ENCODE results near the gene LEMD3. TPM values are rescaled to one million over a fixed set of nuclear protein-coding genes. Genes with fewer than 3 reads are reported as not detected.

LEMD3 gene
- polyA plus RNA-seq, 1 of the 3 experiments (the other 2 are of a cell fraction), result 4.4 TPM

DNA sequence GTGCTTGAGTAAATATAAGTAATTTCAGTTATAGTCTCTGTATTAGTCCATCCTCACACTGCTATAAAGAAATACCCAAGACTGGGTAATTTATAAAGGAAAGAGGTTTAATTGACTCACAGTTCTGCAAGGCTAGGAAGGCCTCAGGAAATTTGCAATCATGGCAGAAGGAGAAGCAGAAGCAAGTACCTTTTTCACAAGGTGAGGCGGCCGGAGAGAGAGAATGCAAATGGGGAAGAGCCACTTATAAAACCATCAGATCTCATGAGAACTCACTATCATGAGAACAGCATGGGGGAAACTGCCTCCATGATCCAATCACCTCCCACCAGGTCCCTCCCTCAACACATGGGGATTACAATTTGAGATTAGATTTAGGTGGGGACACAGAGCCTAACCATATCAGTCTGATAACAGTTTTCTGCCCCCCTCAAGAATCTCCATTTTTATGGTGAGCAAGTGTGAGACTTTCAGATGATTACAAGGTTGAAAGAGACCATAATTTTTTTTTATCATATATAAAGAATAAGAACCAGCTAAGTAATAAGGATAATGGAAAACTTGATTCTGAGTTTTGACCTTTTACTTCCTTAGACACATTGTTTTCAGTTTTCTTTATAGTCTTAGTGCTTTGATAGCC lies 35.6 kb downstream of the LEMD3 start:
- H3K79me2 ChIP-seq (ENCODE audit: insufficient read depth), result peaks cover 72% of the 10 kb centered on the region

More for the DNA sequence above, 35.6 kb downstream of the LEMD3 start:
- Histone ChIP-seq H3K27ac (ENCODE audit: low read depth in 2 of 2, low read length in 1 of 2) (no peak overlapping the region), H3K36me3 (replicated peaks in 1 of 2; ENCODE audit: control insufficient read depth in 1 of 2, insufficient read depth in 2 of 2, low read length in 1 of 2) (no peaks in the 10 kb centered on the region), H2AFZ (ENCODE audit: low read depth) (no peak overlapping the region), H3K27me3 (ENCODE audit: insufficient read depth) (no peaks in the 10 kb centered on the region), H3K4me2 (no peak overlapping the region), H3K9me2 (no peaks in the 10 kb centered on the region), H3K9me3 (no peaks in the 10 kb centered on the region), H3K9ac (no peak overlapping the region), H3K4me1 (ENCODE audit: control insufficient read depth in 1 of 2, insufficient read depth in 2 of 2, low read depth in 1 of 2, low read length in 1 of 2) (peaks cover 0 to 3% of the 10 kb centered on the region in 2 experiments; a peak in 3 of 4 replicates), H3F3A (replicated peaks; ENCODE audit: insufficient read depth) (no peaks in the 10 kb centered on the region), H4K20me1 (ENCODE audit: insufficient read depth) (no peaks in the 10 kb centered on the region), H3K4me3 (ENCODE audit: low read depth in 2 of 2, low read length in 1 of 2) (no peak overlapping the region)
- DNase-seq, result no peak
- 100% methylated on average over 2 of the region's 2 CpGs for WGBS (ENCODE audit: low lambda C conversion rate)
- ChIA-PET CTCF (interaction anchor here (1.1 kb wide), 1 partner anchor 7 kb away, joined by 3 read pairs; no protein-coding TSS in a partner anchor), POLR2A (no interaction called here)
- TF ChIP-seq, protein P1, sequence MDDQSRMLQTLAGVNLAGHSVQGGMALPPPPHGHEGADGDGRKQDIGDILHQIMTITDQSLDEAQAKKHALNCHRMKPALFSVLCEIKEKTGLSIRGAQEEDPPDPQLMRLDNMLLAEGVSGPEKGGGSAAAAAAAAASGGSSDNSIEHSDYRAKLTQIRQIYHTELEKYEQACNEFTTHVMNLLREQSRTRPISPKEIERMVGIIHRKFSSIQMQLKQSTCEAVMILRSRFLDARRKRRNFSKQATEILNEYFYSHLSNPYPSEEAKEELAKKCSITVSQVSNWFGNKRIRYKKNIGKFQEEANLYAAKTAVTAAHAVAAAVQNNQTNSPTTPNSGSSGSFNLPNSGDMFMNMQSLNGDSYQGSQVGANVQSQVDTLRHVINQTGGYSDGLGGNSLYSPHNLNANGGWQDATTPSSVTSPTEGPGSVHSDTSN (IDR thresholded peaks at IDR 0.05), result no peak
- TF ChIP-seq, protein P2, sequence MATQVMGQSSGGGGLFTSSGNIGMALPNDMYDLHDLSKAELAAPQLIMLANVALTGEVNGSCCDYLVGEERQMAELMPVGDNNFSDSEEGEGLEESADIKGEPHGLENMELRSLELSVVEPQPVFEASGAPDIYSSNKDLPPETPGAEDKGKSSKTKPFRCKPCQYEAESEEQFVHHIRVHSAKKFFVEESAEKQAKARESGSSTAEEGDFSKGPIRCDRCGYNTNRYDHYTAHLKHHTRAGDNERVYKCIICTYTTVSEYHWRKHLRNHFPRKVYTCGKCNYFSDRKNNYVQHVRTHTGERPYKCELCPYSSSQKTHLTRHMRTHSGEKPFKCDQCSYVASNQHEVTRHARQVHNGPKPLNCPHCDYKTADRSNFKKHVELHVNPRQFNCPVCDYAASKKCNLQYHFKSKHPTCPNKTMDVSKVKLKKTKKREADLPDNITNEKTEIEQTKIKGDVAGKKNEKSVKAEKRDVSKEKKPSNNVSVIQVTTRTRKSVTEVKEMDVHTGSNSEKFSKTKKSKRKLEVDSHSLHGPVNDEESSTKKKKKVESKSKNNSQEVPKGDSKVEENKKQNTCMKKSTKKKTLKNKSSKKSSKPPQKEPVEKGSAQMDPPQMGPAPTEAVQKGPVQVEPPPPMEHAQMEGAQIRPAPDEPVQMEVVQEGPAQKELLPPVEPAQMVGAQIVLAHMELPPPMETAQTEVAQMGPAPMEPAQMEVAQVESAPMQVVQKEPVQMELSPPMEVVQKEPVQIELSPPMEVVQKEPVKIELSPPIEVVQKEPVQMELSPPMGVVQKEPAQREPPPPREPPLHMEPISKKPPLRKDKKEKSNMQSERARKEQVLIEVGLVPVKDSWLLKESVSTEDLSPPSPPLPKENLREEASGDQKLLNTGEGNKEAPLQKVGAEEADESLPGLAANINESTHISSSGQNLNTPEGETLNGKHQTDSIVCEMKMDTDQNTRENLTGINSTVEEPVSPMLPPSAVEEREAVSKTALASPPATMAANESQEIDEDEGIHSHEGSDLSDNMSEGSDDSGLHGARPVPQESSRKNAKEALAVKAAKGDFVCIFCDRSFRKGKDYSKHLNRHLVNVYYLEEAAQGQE (IDR thresholded peaks at IDR 0.05; ENCODE audit: low read depth, low read length), result no peak
- TF ChIP-seq EZH2phosphoT487 (IDR thresholded peaks at IDR 0.05; ENCODE audit: borderline replicate concordance, low read depth), result no peak
- no peak for TF ChIP-seq SIN3A (IDR thresholded peaks at IDR 0.05; ENCODE audit: borderline replicate concordance, low read depth, low read length)
- no peak for TF ChIP-seq GATA2 (CRISPR knock-in tag; IDR thresholded peaks at IDR 0.05)
- TF ChIP-seq FOSL2 (IDR thresholded peaks at IDR 0.05; ENCODE audit: borderline replicate concordance, low read depth), result no peak
- TF ChIP-seq EP300 (IDR thresholded peaks at IDR 0.05; ENCODE audit: borderline replicate concordance in 1 of 2, low read depth in 1 of 2, low read length in 1 of 2), result no peak
- no peak for TF ChIP-seq MXI1 (IDR thresholded peaks at IDR 0.05; ENCODE audit: low read depth, low read length)
- no peak for TF ChIP-seq FOXM1 (IDR thresholded peaks at IDR 0.05; ENCODE audit: low read depth)
- TF ChIP-seq RAD21 (IDR thresholded peaks at IDR 0.05; ENCODE audit: low read length), result no peak
- TF ChIP-seq TAF1 (IDR thresholded peaks at IDR 0.05; ENCODE audit: borderline replicate concordance, low read depth, low read length), result no peak
- no peak for TF ChIP-seq ELF1 (IDR thresholded peaks at IDR 0.05)
- TF ChIP-seq, protein P3, sequence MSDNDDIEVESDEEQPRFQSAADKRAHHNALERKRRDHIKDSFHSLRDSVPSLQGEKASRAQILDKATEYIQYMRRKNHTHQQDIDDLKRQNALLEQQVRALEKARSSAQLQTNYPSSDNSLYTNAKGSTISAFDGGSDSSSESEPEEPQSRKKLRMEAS (IDR thresholded peaks at IDR 0.05; ENCODE audit: low read depth), result no peak
- no peak for TF ChIP-seq RCOR1 (IDR thresholded peaks at IDR 0.05; ENCODE audit: low read length)
- TF ChIP-seq, protein P4, sequence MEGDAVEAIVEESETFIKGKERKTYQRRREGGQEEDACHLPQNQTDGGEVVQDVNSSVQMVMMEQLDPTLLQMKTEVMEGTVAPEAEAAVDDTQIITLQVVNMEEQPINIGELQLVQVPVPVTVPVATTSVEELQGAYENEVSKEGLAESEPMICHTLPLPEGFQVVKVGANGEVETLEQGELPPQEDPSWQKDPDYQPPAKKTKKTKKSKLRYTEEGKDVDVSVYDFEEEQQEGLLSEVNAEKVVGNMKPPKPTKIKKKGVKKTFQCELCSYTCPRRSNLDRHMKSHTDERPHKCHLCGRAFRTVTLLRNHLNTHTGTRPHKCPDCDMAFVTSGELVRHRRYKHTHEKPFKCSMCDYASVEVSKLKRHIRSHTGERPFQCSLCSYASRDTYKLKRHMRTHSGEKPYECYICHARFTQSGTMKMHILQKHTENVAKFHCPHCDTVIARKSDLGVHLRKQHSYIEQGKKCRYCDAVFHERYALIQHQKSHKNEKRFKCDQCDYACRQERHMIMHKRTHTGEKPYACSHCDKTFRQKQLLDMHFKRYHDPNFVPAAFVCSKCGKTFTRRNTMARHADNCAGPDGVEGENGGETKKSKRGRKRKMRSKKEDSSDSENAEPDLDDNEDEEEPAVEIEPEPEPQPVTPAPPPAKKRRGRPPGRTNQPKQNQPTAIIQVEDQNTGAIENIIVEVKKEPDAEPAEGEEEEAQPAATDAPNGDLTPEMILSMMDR (IDR thresholded peaks at IDR 0.05), result no peak
- TF ChIP-seq NFIC (IDR thresholded peaks at IDR 0.05; ENCODE audit: borderline replicate concordance), result no peak
- TF ChIP-seq, protein P5, sequence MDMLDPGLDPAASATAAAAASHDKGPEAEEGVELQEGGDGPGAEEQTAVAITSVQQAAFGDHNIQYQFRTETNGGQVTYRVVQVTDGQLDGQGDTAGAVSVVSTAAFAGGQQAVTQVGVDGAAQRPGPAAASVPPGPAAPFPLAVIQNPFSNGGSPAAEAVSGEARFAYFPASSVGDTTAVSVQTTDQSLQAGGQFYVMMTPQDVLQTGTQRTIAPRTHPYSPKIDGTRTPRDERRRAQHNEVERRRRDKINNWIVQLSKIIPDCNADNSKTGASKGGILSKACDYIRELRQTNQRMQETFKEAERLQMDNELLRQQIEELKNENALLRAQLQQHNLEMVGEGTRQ (IDR thresholded peaks at IDR 0.05; ENCODE audit: borderline replicate concordance, low read depth, low read length), result no peak
- TF ChIP-seq TCF12 (IDR thresholded peaks at IDR 0.05), result no peak
- TF ChIP-seq, protein P6, sequence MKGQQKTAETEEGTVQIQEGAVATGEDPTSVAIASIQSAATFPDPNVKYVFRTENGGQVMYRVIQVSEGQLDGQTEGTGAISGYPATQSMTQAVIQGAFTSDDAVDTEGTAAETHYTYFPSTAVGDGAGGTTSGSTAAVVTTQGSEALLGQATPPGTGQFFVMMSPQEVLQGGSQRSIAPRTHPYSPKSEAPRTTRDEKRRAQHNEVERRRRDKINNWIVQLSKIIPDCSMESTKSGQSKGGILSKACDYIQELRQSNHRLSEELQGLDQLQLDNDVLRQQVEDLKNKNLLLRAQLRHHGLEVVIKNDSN (IDR thresholded peaks at IDR 0.05; ENCODE audit: borderline replicate concordance, low read depth), result no peak
- no peak for TF ChIP-seq JUND (IDR thresholded peaks at IDR 0.05)

Data from SK-N-SH (cell line).